ENCODE data around the gene LRRC49.

Gene LRRC49

DNA sequence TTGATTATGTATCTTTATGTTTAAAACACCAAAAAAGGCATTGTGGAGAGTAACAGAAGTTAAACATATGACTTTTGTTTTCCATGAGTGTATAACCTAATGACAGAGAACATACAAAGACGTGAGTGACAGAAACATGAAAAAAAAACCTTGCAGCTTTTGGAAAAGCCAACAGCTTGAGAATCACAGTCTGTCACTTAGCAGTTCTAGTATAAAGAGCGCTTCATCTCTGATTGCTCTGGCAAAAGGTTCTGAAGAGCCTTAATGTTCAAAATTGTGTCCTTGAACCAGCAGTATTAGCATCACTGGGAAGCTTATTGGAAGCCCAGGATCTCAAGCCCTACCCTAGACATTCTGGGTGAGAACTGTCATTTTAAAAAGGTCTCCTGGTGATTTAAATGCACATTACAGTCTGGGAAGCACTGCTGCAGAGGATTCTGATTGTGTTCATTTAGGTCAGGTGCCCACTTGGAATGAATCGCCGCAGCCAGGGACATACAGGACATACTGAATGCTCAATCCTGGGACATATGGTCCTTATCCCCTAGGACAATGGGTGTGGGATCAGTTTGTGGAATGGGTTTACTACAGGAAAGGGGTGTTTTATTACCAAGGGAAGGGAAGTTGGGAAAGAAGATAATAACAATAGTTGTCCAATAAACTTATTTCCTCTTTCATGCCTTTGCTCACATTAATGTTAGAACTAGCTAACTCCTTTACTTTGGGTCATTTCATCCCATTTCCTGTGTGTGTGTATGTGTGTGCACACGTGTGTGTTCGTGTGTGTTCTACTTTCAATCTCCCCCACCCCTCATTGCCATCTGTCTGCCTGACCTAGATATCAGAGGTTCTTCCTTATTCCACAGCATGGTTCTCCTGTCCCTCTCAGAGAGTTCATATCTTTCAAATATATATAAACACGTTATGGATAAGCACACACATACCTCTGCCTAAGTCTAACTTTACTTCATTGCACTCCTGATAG is 55.0 kb downstream of the LRRC49 start:
- TF ChIP-seq TAF1 (IDR thresholded peaks at IDR 0.05; ENCODE audit: borderline replicate concordance, insufficient read depth, low read length) (no peak), SIN3A (IDR thresholded peaks at IDR 0.05; ENCODE audit: borderline replicate concordance, insufficient read depth, low read length) (no peak), POLR2AphosphoS5 (IDR thresholded peaks at IDR 0.05; ENCODE audit: low read depth, low read length) (no peak), FOXP2 (optimal IDR thresholded peaks at IDR 0.05; ENCODE audit: borderline replicate concordance, extremely low read depth, extremely low read length, insufficient read depth) (no peak)
- TF ChIP-seq, protein P1, sequence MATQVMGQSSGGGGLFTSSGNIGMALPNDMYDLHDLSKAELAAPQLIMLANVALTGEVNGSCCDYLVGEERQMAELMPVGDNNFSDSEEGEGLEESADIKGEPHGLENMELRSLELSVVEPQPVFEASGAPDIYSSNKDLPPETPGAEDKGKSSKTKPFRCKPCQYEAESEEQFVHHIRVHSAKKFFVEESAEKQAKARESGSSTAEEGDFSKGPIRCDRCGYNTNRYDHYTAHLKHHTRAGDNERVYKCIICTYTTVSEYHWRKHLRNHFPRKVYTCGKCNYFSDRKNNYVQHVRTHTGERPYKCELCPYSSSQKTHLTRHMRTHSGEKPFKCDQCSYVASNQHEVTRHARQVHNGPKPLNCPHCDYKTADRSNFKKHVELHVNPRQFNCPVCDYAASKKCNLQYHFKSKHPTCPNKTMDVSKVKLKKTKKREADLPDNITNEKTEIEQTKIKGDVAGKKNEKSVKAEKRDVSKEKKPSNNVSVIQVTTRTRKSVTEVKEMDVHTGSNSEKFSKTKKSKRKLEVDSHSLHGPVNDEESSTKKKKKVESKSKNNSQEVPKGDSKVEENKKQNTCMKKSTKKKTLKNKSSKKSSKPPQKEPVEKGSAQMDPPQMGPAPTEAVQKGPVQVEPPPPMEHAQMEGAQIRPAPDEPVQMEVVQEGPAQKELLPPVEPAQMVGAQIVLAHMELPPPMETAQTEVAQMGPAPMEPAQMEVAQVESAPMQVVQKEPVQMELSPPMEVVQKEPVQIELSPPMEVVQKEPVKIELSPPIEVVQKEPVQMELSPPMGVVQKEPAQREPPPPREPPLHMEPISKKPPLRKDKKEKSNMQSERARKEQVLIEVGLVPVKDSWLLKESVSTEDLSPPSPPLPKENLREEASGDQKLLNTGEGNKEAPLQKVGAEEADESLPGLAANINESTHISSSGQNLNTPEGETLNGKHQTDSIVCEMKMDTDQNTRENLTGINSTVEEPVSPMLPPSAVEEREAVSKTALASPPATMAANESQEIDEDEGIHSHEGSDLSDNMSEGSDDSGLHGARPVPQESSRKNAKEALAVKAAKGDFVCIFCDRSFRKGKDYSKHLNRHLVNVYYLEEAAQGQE (IDR thresholded peaks at IDR 0.05; ENCODE audit: insufficient read depth in 1 of 2, low read depth in 2 of 2, low read length in 2 of 2): no peak

DNA sequence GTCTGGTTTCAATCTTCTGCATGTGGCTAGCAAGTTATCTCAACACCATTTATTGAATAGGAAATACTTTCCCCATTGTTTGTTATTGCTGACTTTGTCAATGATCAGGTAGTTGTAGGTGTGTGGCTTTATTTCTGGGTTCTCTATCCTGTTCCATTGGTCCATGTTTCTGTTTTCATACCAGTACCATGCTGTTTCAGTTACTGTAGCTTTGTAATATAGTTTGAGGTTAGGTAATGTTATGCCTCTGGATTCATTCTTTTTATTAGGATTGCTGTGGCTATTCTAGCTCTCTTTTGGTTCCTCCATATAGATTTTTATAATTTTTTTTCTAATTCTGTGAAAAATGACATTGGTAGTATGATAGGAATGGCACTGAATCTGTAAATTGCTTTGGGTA is 58.3 kb downstream of the LRRC49 start:
- TF ChIP-seq FOXP2 (optimal IDR thresholded peaks at IDR 0.05; ENCODE audit: borderline replicate concordance, extremely low read depth, extremely low read length, insufficient read depth): no peak
- TF ChIP-seq SIN3A (IDR thresholded peaks at IDR 0.05; ENCODE audit: borderline replicate concordance, insufficient read depth, low read length): no peak
- no peak for TF ChIP-seq TAF1 (IDR thresholded peaks at IDR 0.05; ENCODE audit: borderline replicate concordance, insufficient read depth, low read length)
- TF ChIP-seq, protein P1 (IDR thresholded peaks at IDR 0.05; ENCODE audit: insufficient read depth in 1 of 2, low read depth in 2 of 2, low read length in 2 of 2): no peak

DNA sequence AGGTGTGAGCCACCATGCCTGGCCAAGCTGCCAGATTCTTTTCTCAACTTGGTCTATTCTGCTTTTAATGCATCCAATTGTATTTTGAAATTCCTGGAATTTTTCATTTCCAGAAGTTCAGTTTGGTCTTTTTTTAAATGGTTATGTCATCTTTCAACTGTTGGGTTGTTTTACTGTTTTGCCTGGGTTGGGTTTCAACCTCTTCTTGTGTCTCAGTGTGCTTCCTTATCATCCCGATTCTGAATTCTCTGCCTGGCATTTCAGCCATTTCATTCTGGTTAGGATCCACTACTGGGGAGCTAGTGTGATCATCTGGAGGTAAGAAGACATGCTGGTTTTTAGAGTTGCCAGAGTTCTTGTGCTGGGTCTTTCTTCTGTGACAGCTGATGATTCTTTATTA is 61.5 kb downstream of the LRRC49 start:
- TF ChIP-seq TAF1 (IDR thresholded peaks at IDR 0.05; ENCODE audit: borderline replicate concordance, insufficient read depth, low read length): no peak

DNA sequence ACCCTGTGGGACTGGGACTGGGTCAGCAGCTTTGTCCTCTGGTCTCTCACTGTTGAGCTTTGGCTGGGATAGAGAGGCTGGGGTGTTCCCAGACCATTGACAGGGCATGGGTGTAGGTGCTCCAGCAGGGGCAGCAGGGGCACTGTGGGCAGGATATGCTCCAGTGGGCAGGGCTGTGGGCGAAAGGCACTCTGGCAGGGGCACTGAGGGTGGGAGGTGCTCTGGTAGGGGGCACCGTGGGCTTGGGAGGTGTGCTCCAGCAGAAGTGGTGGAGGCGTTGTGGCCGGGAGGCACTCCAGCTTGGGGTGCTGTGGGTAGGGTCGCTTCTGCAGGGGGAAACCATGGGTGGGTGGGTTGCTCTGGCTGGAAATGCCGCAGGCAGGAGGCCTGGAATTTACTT is 62.1 kb downstream of the LRRC49 start:
- TF ChIP-seq SIN3A (IDR thresholded peaks at IDR 0.05; ENCODE audit: borderline replicate concordance, insufficient read depth, low read length) (no peak), TAF1 (IDR thresholded peaks at IDR 0.05; ENCODE audit: borderline replicate concordance, insufficient read depth, low read length) (no peak), FOXP2 (optimal IDR thresholded peaks at IDR 0.05; ENCODE audit: borderline replicate concordance, extremely low read depth, extremely low read length, insufficient read depth) (no peak), POLR2AphosphoS5 (IDR thresholded peaks at IDR 0.05; ENCODE audit: low read depth, low read length) (no peak)
- TF ChIP-seq, protein P1 (IDR thresholded peaks at IDR 0.05; ENCODE audit: insufficient read depth in 1 of 2, low read depth in 2 of 2, low read length in 2 of 2): no peak

DNA sequence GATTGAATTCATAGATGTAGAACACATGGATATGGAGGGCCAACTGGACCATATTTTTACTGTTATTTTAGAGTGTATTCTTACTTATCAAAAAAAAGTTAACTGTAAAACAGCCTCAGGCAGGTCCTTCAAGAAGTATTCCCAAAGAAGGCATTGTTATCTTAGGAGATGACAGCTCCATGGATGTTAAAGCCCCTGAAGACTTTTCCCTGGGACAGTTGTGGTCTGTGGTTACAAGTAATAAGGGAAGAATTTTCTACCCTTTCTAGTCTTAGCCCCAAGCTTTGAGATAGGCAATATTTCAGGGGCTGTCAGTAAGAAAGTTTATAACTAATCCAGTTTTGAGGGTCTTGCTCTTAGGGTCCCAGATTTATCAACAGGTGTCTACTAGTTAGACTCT is 62.5 kb downstream of the LRRC49 start:
- TF ChIP-seq FOXP2 (optimal IDR thresholded peaks at IDR 0.05; ENCODE audit: borderline replicate concordance, extremely low read depth, extremely low read length, insufficient read depth) (no peak), SIN3A (IDR thresholded peaks at IDR 0.05; ENCODE audit: borderline replicate concordance, insufficient read depth, low read length) (no peak), POLR2AphosphoS5 (IDR thresholded peaks at IDR 0.05; ENCODE audit: low read depth, low read length) (no peak), TAF1 (IDR thresholded peaks at IDR 0.05; ENCODE audit: borderline replicate concordance, insufficient read depth, low read length) (no peak)
- TF ChIP-seq, protein P1 (IDR thresholded peaks at IDR 0.05; ENCODE audit: insufficient read depth in 1 of 2, low read depth in 2 of 2, low read length in 2 of 2): no peak
